Osteocyte (in vitro differentiated cells): ENCODE results near the gene MDM4. TPM values are rescaled to one million over a fixed set of nuclear protein-coding genes. Genes with fewer than 3 reads are reported as not detected.

Experiments used
- DNase-seq: peaks from one replicate; pipeline ENCODE4 v3.0.0; 2021; ENCODE audit warnings: mixed read lengths; ENCODE audit not compliant: unreplicated experiment; ENCODE audit errors: extremely low spot score
- H3K27ac Mint-ChIP-seq: one replicate; pipeline ENCODE4 v1.8.0; 2021; ENCODE audit warnings: mild to moderate bottlenecking, mixed read lengths; ENCODE audit not compliant: unreplicated experiment
- H3K27me3 Mint-ChIP-seq: one replicate; pipeline ENCODE4 v1.8.0; 2021; ENCODE audit warnings: mixed read lengths; ENCODE audit not compliant: unreplicated experiment
- H3K36me3 Mint-ChIP-seq: one replicate; pipeline ENCODE4 v1.8.0; 2021; ENCODE audit warnings: mixed read lengths; ENCODE audit not compliant: unreplicated experiment
- H3K4me1 Mint-ChIP-seq: one replicate; pipeline ENCODE4 v1.8.0; 2021; ENCODE audit warnings: mixed read lengths; ENCODE audit not compliant: unreplicated experiment
- H3K4me3 Mint-ChIP-seq: one replicate; pipeline ENCODE4 v1.8.0; 2021; ENCODE audit warnings: mild to moderate bottlenecking, moderate library complexity, mixed read lengths; ENCODE audit not compliant: unreplicated experiment
- H3K9me3 Mint-ChIP-seq: one replicate; pipeline ENCODE4 v1.8.0; 2021; ENCODE audit warnings: mixed read lengths; ENCODE audit not compliant: unreplicated experiment
- total RNA-seq: library from RNA; stranded (reverse); gene quantifications from 2 replicates; pipeline ENCODE4 v1.2.1, GENCODE V29; 2021
- TF ChIP-seq, protein P1 (sequence below): fragments of 200-600 bp; sonication (generic); IDR thresholded peaks from 2 replicates; pipeline ENCODE4 v1.5.0; 2021; ENCODE audit warnings: antibody characterized with exemption, mild to moderate bottlenecking, moderate library complexity

MDM4 gene
- total RNA-seq, 1 donor from 2014 or later, result 77.3 TPM

DNA sequence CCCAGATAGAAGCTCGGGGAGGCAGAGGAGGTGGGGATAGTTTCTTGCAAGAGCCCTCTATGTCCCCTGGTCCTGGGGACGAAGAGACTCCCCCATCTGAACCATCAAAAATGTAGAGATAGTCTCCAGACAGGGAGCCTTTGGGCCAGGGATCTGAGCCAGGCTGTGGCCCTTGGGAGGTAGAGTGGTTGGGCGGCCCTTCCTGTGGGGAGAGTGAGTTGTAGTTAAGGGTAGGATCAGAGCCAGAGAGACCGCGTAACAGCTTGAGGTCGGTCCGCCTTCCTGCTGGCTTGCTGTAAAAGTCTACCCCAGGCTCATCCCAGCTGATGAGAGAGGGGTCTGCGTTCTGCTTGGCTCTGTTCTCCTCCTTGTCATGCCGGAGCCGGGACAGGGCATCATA lies 46.9 kb upstream of the MDM4 start:
- no peak overlapping the region for H3K27ac Mint-ChIP-seq
- H3K4me3 Mint-ChIP-seq, result no peak overlapping the region
- H3K36me3 Mint-ChIP-seq, result peaks cover 12% of the 10 kb centered on the region
- H3K4me1 Mint-ChIP-seq, result peaks cover 24% of the 10 kb centered on the region
- H3K27me3 Mint-ChIP-seq, result no peaks in the 10 kb centered on the region
- DNase-seq, result no peak
- H3K9me3 Mint-ChIP-seq, result no peaks in the 10 kb centered on the region
- TF ChIP-seq, protein P1, sequence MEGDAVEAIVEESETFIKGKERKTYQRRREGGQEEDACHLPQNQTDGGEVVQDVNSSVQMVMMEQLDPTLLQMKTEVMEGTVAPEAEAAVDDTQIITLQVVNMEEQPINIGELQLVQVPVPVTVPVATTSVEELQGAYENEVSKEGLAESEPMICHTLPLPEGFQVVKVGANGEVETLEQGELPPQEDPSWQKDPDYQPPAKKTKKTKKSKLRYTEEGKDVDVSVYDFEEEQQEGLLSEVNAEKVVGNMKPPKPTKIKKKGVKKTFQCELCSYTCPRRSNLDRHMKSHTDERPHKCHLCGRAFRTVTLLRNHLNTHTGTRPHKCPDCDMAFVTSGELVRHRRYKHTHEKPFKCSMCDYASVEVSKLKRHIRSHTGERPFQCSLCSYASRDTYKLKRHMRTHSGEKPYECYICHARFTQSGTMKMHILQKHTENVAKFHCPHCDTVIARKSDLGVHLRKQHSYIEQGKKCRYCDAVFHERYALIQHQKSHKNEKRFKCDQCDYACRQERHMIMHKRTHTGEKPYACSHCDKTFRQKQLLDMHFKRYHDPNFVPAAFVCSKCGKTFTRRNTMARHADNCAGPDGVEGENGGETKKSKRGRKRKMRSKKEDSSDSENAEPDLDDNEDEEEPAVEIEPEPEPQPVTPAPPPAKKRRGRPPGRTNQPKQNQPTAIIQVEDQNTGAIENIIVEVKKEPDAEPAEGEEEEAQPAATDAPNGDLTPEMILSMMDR, result no peak

DNA sequence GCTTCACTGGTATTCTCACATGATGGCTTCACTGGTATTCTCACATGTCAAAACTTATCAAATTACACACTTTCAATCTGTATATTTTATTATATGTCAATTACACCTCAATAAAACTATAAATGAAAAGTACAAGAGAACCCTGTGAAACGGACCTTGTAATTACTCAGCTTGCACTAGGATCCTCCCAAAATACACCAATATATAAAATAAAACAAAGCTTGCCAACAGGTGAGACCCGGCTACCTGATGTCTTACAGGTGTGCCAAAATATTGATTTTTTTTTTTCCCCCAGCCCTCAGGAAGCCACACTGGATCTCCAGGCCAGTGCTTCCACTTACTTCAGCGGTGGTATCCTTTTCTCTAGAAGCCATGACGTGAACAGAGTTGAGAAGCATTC lies 44.5 kb upstream of the MDM4 start:
- H3K4me1 Mint-ChIP-seq, result peaks cover 37% of the 10 kb centered on the region
- H3K36me3 Mint-ChIP-seq, result peaks cover 10% of the 10 kb centered on the region
- no peak for DNase-seq
- no peaks in the 10 kb centered on the region for H3K9me3 Mint-ChIP-seq
- no peak overlapping the region for H3K27ac Mint-ChIP-seq
- TF ChIP-seq, protein P1, result no peak
- no peak overlapping the region for H3K4me3 Mint-ChIP-seq
- no peaks in the 10 kb centered on the region for H3K27me3 Mint-ChIP-seq

DNA sequence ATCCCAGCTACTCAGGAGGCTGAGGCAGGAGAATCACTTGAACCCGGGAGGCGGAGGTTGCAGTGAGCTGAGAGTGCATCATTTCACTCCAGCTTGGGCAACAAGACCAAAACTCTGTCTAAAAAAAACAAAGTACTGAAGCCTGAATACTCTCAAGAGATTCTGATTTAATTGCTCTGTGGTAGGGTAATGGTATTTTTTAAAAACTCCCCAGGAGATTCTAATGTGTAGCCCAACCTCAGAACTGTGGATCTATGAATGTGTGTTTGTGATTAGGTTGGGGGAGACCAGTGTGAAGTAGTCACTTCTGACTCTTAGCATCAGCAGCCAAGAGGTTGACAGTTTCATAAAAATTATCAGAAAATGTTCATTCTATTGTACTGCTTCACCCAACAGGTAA lies 43.5 kb upstream of the MDM4 start:
- H3K36me3 Mint-ChIP-seq, result peaks cover 12% of the 10 kb centered on the region
- H3K4me1 Mint-ChIP-seq, result peaks cover 42% of the 10 kb centered on the region
- H3K27ac Mint-ChIP-seq, result no peak overlapping the region
- H3K27me3 Mint-ChIP-seq, result no peaks in the 10 kb centered on the region
- no peak for DNase-seq
- no peak overlapping the region for H3K4me3 Mint-ChIP-seq
- no peaks in the 10 kb centered on the region for H3K9me3 Mint-ChIP-seq
- TF ChIP-seq, protein P1, result no peak

DNA sequence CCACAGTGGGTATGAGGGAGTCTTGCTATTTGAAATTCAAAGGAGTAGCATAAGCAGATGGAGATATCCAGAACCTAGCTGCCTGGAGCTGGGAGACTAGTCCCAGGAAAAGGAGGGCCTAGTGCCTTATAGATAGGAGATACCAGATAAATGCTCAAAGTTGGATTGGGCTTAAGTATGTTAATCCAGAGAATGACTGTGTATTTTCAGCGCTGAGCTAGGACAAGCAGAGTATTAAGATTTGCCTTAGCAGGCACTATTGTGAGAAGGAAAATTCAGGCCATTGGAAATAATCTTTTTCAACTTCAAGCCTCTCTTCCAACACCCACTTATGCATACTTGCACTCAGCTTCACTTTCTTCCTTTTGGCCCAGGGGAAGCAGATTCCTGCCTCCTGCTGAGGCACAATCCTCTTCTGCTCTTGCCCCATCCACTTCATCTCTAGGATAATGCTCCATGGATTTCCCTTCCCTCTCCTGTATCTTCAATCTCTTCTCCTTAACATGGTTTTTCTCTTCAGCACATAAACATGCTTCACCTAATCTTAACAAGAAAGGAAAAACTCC lies 42.7 kb upstream of the MDM4 start:
- Mint-ChIP-seq H3K9me3 (no peaks in the 10 kb centered on the region), H3K4me1 (peaks cover 50% of the 10 kb centered on the region), H3K4me3 (no peak overlapping the region), H3K36me3 (peaks cover 12% of the 10 kb centered on the region), H3K27me3 (no peaks in the 10 kb centered on the region), H3K27ac (no peak overlapping the region)
- TF ChIP-seq, protein P1, result no peak
- no peak for DNase-seq

DNA sequence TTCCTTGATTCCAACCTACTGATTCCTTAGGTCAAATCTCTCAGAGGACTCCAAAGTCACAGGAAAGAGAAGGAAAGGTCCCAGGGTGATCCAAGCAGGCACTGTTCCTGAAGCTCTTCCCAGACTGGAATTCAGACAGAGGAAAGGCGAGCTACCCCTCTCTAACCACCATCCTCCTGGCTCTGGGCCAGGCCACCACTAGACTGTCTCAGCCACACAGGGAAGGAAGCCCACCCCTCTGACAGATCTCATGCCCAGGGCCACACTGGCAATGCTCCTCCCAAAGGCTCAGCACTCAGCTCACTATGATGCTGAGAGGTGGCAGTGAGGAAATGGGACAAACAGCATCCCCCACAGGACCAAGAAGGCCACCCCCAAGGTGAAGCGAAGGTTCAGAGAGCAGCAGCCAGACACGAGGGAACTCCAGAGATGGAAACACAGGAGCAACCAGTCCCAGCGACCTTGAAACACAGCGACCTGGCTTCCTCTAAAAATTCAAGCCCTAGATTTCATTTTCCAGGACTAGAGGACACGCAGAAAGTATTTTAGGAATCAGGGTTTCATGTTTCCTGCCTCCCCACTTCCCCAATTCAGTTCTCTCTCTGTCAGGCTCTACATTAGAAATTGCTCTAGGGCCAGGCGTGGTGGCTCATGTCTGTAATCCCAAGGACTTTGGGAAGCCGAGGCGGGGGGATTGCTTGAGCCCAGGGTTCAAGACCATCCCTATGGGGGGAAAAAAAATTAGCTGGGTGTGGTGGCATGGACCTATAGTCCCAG lies 40.4 kb upstream of the MDM4 start:
- no peaks in the 10 kb centered on the region for H3K27me3 Mint-ChIP-seq
- no peak overlapping the region for H3K27ac Mint-ChIP-seq
- H3K9me3 Mint-ChIP-seq, result no peaks in the 10 kb centered on the region
- TF ChIP-seq, protein P1, result no peak
- DNase-seq, result no peak
- H3K4me1 Mint-ChIP-seq, result peaks cover 57% of the 10 kb centered on the region
- H3K36me3 Mint-ChIP-seq, result peaks cover 2% of the 10 kb centered on the region
- H3K4me3 Mint-ChIP-seq, result peak overlapping the region; percentile 27
